HepG2 (cell line): ENCODE measurements around the gene NRIP2. TPM values are rescaled to one million over a fixed set of nuclear protein-coding genes. Genes with fewer than 3 reads are reported as not detected.

Experiments
- HMGA1 ChIP-seq: sonication (generic); formaldehyde crosslinking; conservative IDR thresholded peaks from 2 replicates; pipeline ENCODE4 v1.4.0; 2020; ENCODE audit warnings: missing genetic modification reagents
- HNF1A ChIP-seq, 2 experiments: sonication (generic) in 1 of 2; formaldehyde crosslinking in 1 of 2; IDR thresholded peaks; 2 replicates each; pipeline versions ENCODE4 v1.4.0 to v1.6.1; 2016 to 2020; ENCODE audit warnings: borderline replicate concordance in 1 of 2, low read depth in 1 of 2, mild to moderate bottlenecking in 1 of 2, missing genetic modification reagents in 1 of 2
- HNRNPK ChIP-seq: fragments of 200-400 bp; formaldehyde crosslinking; IDR thresholded peaks from 2 replicates; pipeline ENCODE4 v1.6.1; 2018; ENCODE audit warnings: low read length, low read depth, moderate library complexity, mild to moderate bottlenecking; ENCODE audit not compliant: poor library complexity, severe bottlenecking
- KLF6 ChIP-seq: IDR thresholded peaks from 2 replicates; pipeline ENCODE4 v1.8.0; 2016; ENCODE audit warnings: missing biosample characterization, missing genetic modification reagents
- MXD3 ChIP-seq: IDR thresholded peaks from 2 replicates; pipeline ENCODE4 v1.6.1; 2016; ENCODE audit warnings: mild to moderate bottlenecking, missing biosample characterization, missing genetic modification reagents
- NFYB ChIP-seq: sonication (generic); formaldehyde crosslinking; IDR thresholded peaks from 2 replicates; pipeline ENCODE4 v1.4.0; 2020; ENCODE audit warnings: missing genetic modification reagents
- PITX1 ChIP-seq: sonication (generic); formaldehyde crosslinking; IDR thresholded peaks from 2 replicates; pipeline ENCODE4 v1.5.1; 2020; ENCODE audit warnings: mild to moderate bottlenecking, missing genetic modification reagents
- PREB ChIP-seq: sonication (generic); formaldehyde crosslinking; IDR thresholded peaks from 2 replicates; pipeline ENCODE4 v1.4.0; 2020; ENCODE audit warnings: missing genetic modification reagents
- RBM39 ChIP-seq: fragments of 200-400 bp; formaldehyde crosslinking; IDR thresholded peaks from one replicate; pipeline ENCODE4 v1.6.1; 2018; ENCODE audit warnings: antibody characterized with exemption, mild to moderate bottlenecking, low read depth, low read length; ENCODE audit not compliant: poor library complexity, severe bottlenecking
- ZHX2 ChIP-seq, 2 experiments: sonication (generic) in 1 of 2; formaldehyde crosslinking in 1 of 2; IDR thresholded peaks; 2 replicates each; pipeline versions ENCODE4 v1.6.1 to v1.9.0; 2014 to 2022; ENCODE audit warnings: antibody characterized with exemption in 1 of 2, borderline replicate concordance in 1 of 2, inconsistent platforms in 1 of 2, low read depth in 1 of 2, missing genetic modification reagents in 1 of 2
- ZNF234 ChIP-seq: sonication (generic); formaldehyde crosslinking; conservative IDR thresholded peaks from 2 replicates; pipeline ENCODE4 v1.5.1; 2020; ENCODE audit warnings: mild to moderate bottlenecking, missing genetic modification reagents
- ZNF883 ChIP-seq: sonication (generic); formaldehyde crosslinking; IDR thresholded peaks from 2 replicates; pipeline ENCODE4 v1.5.1; 2020; ENCODE audit warnings: mild to moderate bottlenecking, missing genetic modification reagents; ENCODE audit errors: not compliant biosample characterization
- ZSCAN31 ChIP-seq: sonication (generic); formaldehyde crosslinking; IDR thresholded peaks from 2 replicates; pipeline ENCODE4 v1.5.0; 2020; ENCODE audit warnings: low read depth, mild to moderate bottlenecking, missing genetic modification reagents
- polyA plus RNA-seq, 8 experiments: library from polyadenylated mRNA; depleted of rRNA in 3 of 8; stranded (reverse) in 7 of 8; unstranded in 1 of 8; fragments of >200 nt; fragmentation: Illumina TruSeq in 4 of 8; extraction: Trizol in 4 of 8; gene quantifications; 2 replicates each; pipeline versions ENCODE4 v1.2.1 to v1.2.3, GENCODE V29; 2011 to 2016; ENCODE audit warnings: low read depth in 4 of 8, missing spikeins in 1 of 8, mixed read lengths in 1 of 8; ENCODE audit not compliant: insufficient read depth in 1 of 8
- total RNA-seq, 5 experiments: library from RNA; depleted of rRNA; stranded (reverse); fragments of >200 nt; fragmentation: Illumina TruSeq; extraction: Trizol; gene quantifications; 2 replicates each; pipeline ENCODE4 v1.2.3, GENCODE V29; 2016; ENCODE audit warnings: low read depth in 1 of 5

NRIP2 gene
- total and polyA plus RNA-seq, 2 of the 13 experiments (the other 11 are each of a cell fraction or from before 2014, with no cell fraction given) = not detected

GRCh38 chr12:2794736-2795289 lies 40.0 kb downstream of the NRIP2 start, which contains the start of gene FKBP4 (continued):
- TF ChIP-seq HNF1A (IDR thresholded peaks at IDR 0.05; ENCODE audit: low read depth) (no peak), HNF1A (CRISPR knock-in tag; IDR thresholded peaks at IDR 0.05; ENCODE audit: borderline replicate concordance) (peak; percentile 33; the same call in 1 of the 2 replicates), NFYB (CRISPR knock-in tag) (peak; percentile 62), HMGA1 (CRISPR knock-in tag) (no peak), HNRNPK (peak; percentile 50), ZNF883 (CRISPR knock-in tag) (peak; percentile 54), ZHX2 (IDR thresholded peaks at IDR 0.05; ENCODE audit: low read depth) (no peak), ZHX2 (CRISPR knock-in tag; IDR thresholded peaks at IDR 0.05; ENCODE audit: borderline replicate concordance) (0 out of 2 replicates have a peak, but pooled peaks have one; percentile 37), MXD3 (CRISPR knock-in tag) (peak; percentile 93), KLF6 (CRISPR knock-in tag) (no peak; the same call in 1 of the 2 replicates), ZSCAN31 (CRISPR knock-in tag) (peak; percentile 73; the same call in 1 of the 2 replicates), PREB (0 out of 2 replicates have a peak, but pooled peaks have one; percentile 56), ZNF234 (no peak), RBM39 (peak; percentile 59), PITX1 (CRISPR knock-in tag) (no peak)
